Endothelial cell of umbilical vein (primary cell): ENCODE data around the gene POPDC3. TPM values are rescaled to one million over a fixed set of nuclear protein-coding genes. Genes with fewer than 3 reads are reported as not detected.

Source experiments
- BruUV-seq: library from RNA; stranded (reverse); fragments of 400-500 nt; replicated peaks from 2 replicates; lab custom pipeline; 2021; lab: Mats Ljungman, UMichigan
- CTCF ChIA-PET: fragments of 300-600, 350-600 bp; sonication (Branson Sonifier 250); formaldehyde crosslinking; loops from one replicate; lab custom pipeline; 2021; ENCODE audit warnings: antibody characterized with exemption, inconsistent platforms; lab: Charles Lee
- POLR2A ChIA-PET: fragments of 300-600, 350-600 bp; sonication (Branson Sonifier 250); formaldehyde crosslinking; loops from one replicate; lab custom pipeline; 2021; ENCODE audit warnings: antibody characterized with exemption, inconsistent platforms; lab: Charles Lee
- DNase-seq: peaks from one replicate; pipeline ENCODE4 v3.0.0-alpha.2; 2011; ENCODE audit warnings: low read depth, low spot score
- FAIRE-seq: peaks from 2 replicates; lab custom pipeline; 2011; peaks lifted over from hg19 to GRCh38; lab: Jason Lieb, UNC
- H2AFZ ChIP-seq: 2 replicates; pipeline ENCODE4 v1.6.0; 2012; ENCODE audit warnings: low read depth, low read length, control low read depth, inconsistent platforms
- H3K27ac ChIP-seq: 2 replicates; pipeline ENCODE4 v1.5.1; 2011; ENCODE audit warnings: low read depth, mild to moderate bottlenecking, control low read depth, low read length, moderate library complexity; ENCODE audit not compliant: insufficient read depth
- H3K27me3 ChIP-seq, 2 experiments: 2 replicates each; pipeline versions ENCODE4 v1.6.0 to v1.6.1; 2011; ENCODE audit warnings: low read length in 2 of 2, mixed read lengths in 1 of 2; ENCODE audit not compliant: control insufficient read depth in 2 of 2, insufficient read depth in 2 of 2
- H3K36me3 ChIP-seq, 2 experiments: 2 replicates in 1 of 2; 3 replicates in 1 of 2; pipeline ENCODE4 v1.5.1; 2011; ENCODE audit warnings: low read length in 2 of 2, mild to moderate bottlenecking in 1 of 2, moderate library complexity in 1 of 2; ENCODE audit not compliant: control insufficient read depth in 2 of 2, insufficient read depth in 2 of 2; ENCODE audit errors: extremely low read depth in 1 of 2
- H3K4me1 ChIP-seq: 3 replicates; pipeline ENCODE4 v1.5.1; 2011; ENCODE audit warnings: mild to moderate bottlenecking, low read length; ENCODE audit not compliant: control insufficient read depth, insufficient read depth; ENCODE audit errors: extremely low read depth
- H3K4me2 ChIP-seq: 2 replicates; pipeline ENCODE4 v1.6.1; 2011; ENCODE audit warnings: low read length, control low read depth, mixed read lengths; ENCODE audit not compliant: insufficient read depth
- H3K4me3 ChIP-seq, 3 experiments: fragments of 200-600 bp in 1 of 3; sonication (generic), shearing (Covaris generic) in 1 of 3; replicated peaks in 1 of 3; 2 replicates each; pipeline ENCODE4 v1.5.1; 2011 to 2016; ENCODE audit warnings: control low read depth in 3 of 3, low read length in 3 of 3, mild to moderate bottlenecking in 2 of 3, inconsistent platforms in 1 of 3, low read depth in 1 of 3, moderate library complexity in 1 of 3; ENCODE audit not compliant: insufficient read depth in 1 of 3
- H3K79me2 ChIP-seq: 2 replicates; pipeline ENCODE4 v1.6.0; 2012; ENCODE audit warnings: low read length, inconsistent platforms; ENCODE audit not compliant: control insufficient read depth, insufficient read depth
- H3K9ac ChIP-seq: replicated peaks from 2 replicates; pipeline ENCODE3; 2011; ENCODE audit warnings: low read length, control low read depth; ENCODE audit not compliant: insufficient read depth; ENCODE audit errors: extremely low read depth
- H3K9me1 ChIP-seq: replicated peaks from 3 replicates; pipeline ENCODE4 v1.6.0; 2011; ENCODE audit warnings: mild to moderate bottlenecking, low read length; ENCODE audit not compliant: control insufficient read depth, insufficient read depth; ENCODE audit errors: extremely low read depth
- H3K9me3 ChIP-seq: replicated peaks from 2 replicates; pipeline ENCODE4 v1.5.1; 2012; ENCODE audit warnings: low read length, inconsistent platforms; ENCODE audit not compliant: control insufficient read depth, insufficient read depth
- H4K20me1 ChIP-seq: replicated peaks from 2 replicates; pipeline ENCODE3; 2011; ENCODE audit warnings: mild to moderate bottlenecking, low read length; ENCODE audit not compliant: control insufficient read depth, insufficient read depth; ENCODE audit errors: extremely low read depth
- EZH2 ChIP-seq: IDR thresholded peaks from 2 replicates; pipeline ENCODE4 v1.6.1; 2012; ENCODE audit warnings: borderline replicate concordance, low read depth, mild to moderate bottlenecking, moderate library complexity, low read length, inconsistent platforms; ENCODE audit not compliant: severe bottlenecking
- FOS ChIP-seq: IDR thresholded peaks from 2 replicates; pipeline ENCODE4 v1.6.1; 2011; ENCODE audit warnings: mild to moderate bottlenecking, low read length, moderate library complexity, borderline replicate concordance; ENCODE audit not compliant: insufficient read depth
- GATA2 ChIP-seq: IDR thresholded peaks from 2 replicates; pipeline ENCODE4 v1.7.0; 2011; ENCODE audit warnings: low read depth, mild to moderate bottlenecking, moderate library complexity, mixed read lengths, low read length; ENCODE audit not compliant: insufficient read length, insufficient read depth
- JUN ChIP-seq: IDR thresholded peaks from 2 replicates; pipeline ENCODE4 v1.6.1; 2011; ENCODE audit warnings: borderline replicate concordance, low read depth; ENCODE audit not compliant: insufficient read length, insufficient read depth
- MAX ChIP-seq: IDR thresholded peaks from 2 replicates; pipeline ENCODE4 v1.6.1; 2011; ENCODE audit not compliant: insufficient read depth, insufficient read length
- MYC ChIP-seq: IDR thresholded peaks from one replicate; pipeline ENCODE4 v1.6.1; 2011; ENCODE audit warnings: mild to moderate bottlenecking, low read depth, low read length
- POLR2A ChIP-seq: IDR thresholded peaks from 2 replicates; pipeline ENCODE4 v1.6.1; 2012; ENCODE audit warnings: low read depth, mild to moderate bottlenecking, control low read depth, low read length
- POLR2AphosphoS5 ChIP-seq: IDR thresholded peaks from 2 replicates; pipeline ENCODE4 v1.6.1; 2012; ENCODE audit warnings: low read depth, mild to moderate bottlenecking, control low read depth, low read length, moderate library complexity; ENCODE audit not compliant: insufficient read depth
- dilution Hi-C: fragments of 300-500 bp; cut with MboI; formaldehyde crosslinking; loops from one replicate; pipeline ENCODE4 v1.15.0; 2019; ENCODE audit warnings: low sequenced_read_pairs; ENCODE audit not compliant: extremely low pct_ligation_motif_present
- intact Hi-C: fragments of 100-400 bp; cut with micrococcal nuclease; formaldehyde crosslinking; loops from one replicate; pipeline ENCODE4 v1.10.0; 2022
- polyA plus RNA-seq, 4 experiments: library from polyadenylated mRNA; depleted of rRNA in 3 of 4; stranded (reverse) in 3 of 4; unstranded in 1 of 4; fragments of >200 nt; gene quantifications; 2 replicates each; pipeline versions ENCODE4 v1.2.1 to v1.2.3, GENCODE V29; 2011 to 2012; ENCODE audit warnings: missing spikeins in 1 of 4
- total RNA-seq: library from RNA; stranded (reverse); gene quantifications from 2 replicates; pipeline ENCODE4 v1.2.3, GENCODE V29; 2021
- TF ChIP-seq, protein P1 (sequence below), 2 donors: IDR thresholded peaks; 1 replicate in 1 of 2; 2 replicates in 1 of 2; pipeline ENCODE4 v1.5.1; 2011; ENCODE audit warnings: low read length in 2 of 2, mild to moderate bottlenecking in 2 of 2, moderate library complexity in 2 of 2, control low read depth in 1 of 2, inconsistent platforms in 1 of 2, low read depth in 1 of 2; ENCODE audit not compliant: insufficient read depth in 1 of 2; ENCODE audit errors: extremely low read depth in 1 of 2

Gene POPDC3
- total and polyA plus RNA-seq, 2 donors (not counting 3 experiments of a cell fraction or from before 2014, with no cell fraction given), result 1.6 to 1.7 TPM

DNA sequence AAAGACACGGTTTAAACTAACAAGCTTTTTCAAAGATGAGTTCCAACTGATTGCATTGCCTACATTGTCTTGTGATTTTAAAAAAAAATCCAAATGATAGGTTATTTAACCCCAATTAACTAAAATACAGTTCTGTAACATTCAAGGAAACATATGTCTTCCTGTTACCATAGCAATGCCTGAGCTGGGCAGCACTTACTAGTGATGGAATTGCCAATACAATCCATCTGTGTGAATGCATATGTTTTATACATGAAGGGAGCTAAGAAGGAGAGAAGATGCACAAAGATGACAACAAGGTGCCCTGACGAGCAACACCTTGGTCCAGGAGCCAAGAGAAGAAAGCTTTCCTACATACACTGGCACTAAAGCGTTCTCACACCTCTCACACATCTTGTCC lies 68.7 kb downstream of the POPDC3 start:
- intact Hi-C loops, result no loop called here
- Histone ChIP-seq H3K9me1 (no peaks in the 10 kb centered on the region), H2AFZ (no peak overlapping the region), H3K4me3 (no peak overlapping the region), H3K27ac (no peak overlapping the region), H3K36me3 (no peaks in the 10 kb centered on the region), H3K4me1 (no peaks in the 10 kb centered on the region), H3K79me2 (no peaks in the 10 kb centered on the region), H3K27me3 (no peaks in the 10 kb centered on the region), H3K4me2 (no peak overlapping the region), H3K9ac (no peak overlapping the region), H4K20me1 (no peaks in the 10 kb centered on the region), H3K9me3 (no peaks in the 10 kb centered on the region)
- ChIA-PET CTCF (interaction anchor here (1.1 to 2.5 kb wide), 4 partner anchors 23 to 292 kb away, joined by 3 to 9 read pairs (median 4); partner anchors contain the start of gene PREP), POLR2A (interaction anchor here (0.5 kb wide), 1 partner anchor 19 kb away, joined by 4 read pairs; no protein-coding TSS in a partner anchor)
- no peak for FAIRE-seq
- DNase-seq, result no peak
- no TSS peak for BruUV-seq
- dilution Hi-C loops, result loop anchor here (25.0 kb wide), 1 partner anchor 176 kb away; no protein-coding TSS in a partner anchor
- TF ChIP-seq, protein P1, sequence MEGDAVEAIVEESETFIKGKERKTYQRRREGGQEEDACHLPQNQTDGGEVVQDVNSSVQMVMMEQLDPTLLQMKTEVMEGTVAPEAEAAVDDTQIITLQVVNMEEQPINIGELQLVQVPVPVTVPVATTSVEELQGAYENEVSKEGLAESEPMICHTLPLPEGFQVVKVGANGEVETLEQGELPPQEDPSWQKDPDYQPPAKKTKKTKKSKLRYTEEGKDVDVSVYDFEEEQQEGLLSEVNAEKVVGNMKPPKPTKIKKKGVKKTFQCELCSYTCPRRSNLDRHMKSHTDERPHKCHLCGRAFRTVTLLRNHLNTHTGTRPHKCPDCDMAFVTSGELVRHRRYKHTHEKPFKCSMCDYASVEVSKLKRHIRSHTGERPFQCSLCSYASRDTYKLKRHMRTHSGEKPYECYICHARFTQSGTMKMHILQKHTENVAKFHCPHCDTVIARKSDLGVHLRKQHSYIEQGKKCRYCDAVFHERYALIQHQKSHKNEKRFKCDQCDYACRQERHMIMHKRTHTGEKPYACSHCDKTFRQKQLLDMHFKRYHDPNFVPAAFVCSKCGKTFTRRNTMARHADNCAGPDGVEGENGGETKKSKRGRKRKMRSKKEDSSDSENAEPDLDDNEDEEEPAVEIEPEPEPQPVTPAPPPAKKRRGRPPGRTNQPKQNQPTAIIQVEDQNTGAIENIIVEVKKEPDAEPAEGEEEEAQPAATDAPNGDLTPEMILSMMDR (IDR thresholded peaks at IDR 0.05; ENCODE audit: extremely low read depth in 1 of 2, insufficient read depth in 1 of 2, low read depth in 1 of 2, low read length in 2 of 2), result no peak
- TF ChIP-seq JUN (no peak), FOS (no peak), POLR2A (no peak), EZH2 (no peak), GATA2 (no peak), MYC (no peak), POLR2AphosphoS5 (no peak), MAX (no peak)
